IMR-90 (cell line): ENCODE measurements around the gene PDLIM5. TPM values are rescaled to one million over a fixed set of nuclear protein-coding genes. Genes with fewer than 3 reads are reported as not detected.

Experiments used
- ATAC-seq: fragments of 200-7000 bp; cut with Tn5 transposase; 2 replicates; pipeline ENCODE4 v1.9.1; 2020; ENCODE audit warnings: low read depth, mild to moderate bottlenecking, moderate library complexity
- BruUV-seq: library from RNA; stranded (reverse); fragments of 400-500 nt; replicated peaks from 2 replicates; lab custom pipeline; 2021; lab: Mats Ljungman, UMichigan
- CTCF ChIA-PET: fragments of 300-600 bp; formaldehyde crosslinking; extraction: SDS; loops from one replicate; lab custom pipeline; 2021; ENCODE audit warnings: antibody characterized with exemption; lab: Yijun Ruan, JAX
- POLR2A ChIA-PET: fragments of 300-600 bp; sonication (Branson Sonifier 250); formaldehyde crosslinking; loops from one replicate; lab custom pipeline; 2022; ENCODE audit warnings: antibody characterized with exemption; ENCODE audit not compliant: unreplicated experiment; lab: Charles Lee
- DNase-seq: peaks from one replicate; pipeline ENCODE4 v3.0.0; 2013
- H2AFZ ChIP-seq: replicated peaks from 2 replicates; pipeline ENCODE3; 2013; ENCODE audit warnings: low read length, mild to moderate bottlenecking; ENCODE audit not compliant: poor library complexity
- H2AK5ac ChIP-seq: 2 replicates; pipeline ENCODE4 v1.6.1; 2013; ENCODE audit warnings: low read depth, low read length, inconsistent platforms
- H2AK9ac ChIP-seq: replicated peaks from 2 replicates; pipeline ENCODE3; 2013; ENCODE audit warnings: mild to moderate bottlenecking, low read depth, low read length, moderate library complexity; ENCODE audit not compliant: poor library complexity
- H2BK120ac ChIP-seq: 2 replicates; pipeline ENCODE4 v1.6.1; 2013; ENCODE audit warnings: low read depth, low read length, inconsistent platforms
- H2BK15ac ChIP-seq: 3 replicates; pipeline ENCODE4 v1.6.1; 2013; ENCODE audit warnings: low read depth, low read length, inconsistent platforms
- H2BK20ac ChIP-seq: 2 replicates; pipeline ENCODE4 v1.6.1; 2013; ENCODE audit warnings: low read depth, mild to moderate bottlenecking, inconsistent platforms, low read length, moderate library complexity
- H2BK5ac ChIP-seq: 2 replicates; pipeline ENCODE4 v1.6.1; 2013; ENCODE audit warnings: mild to moderate bottlenecking, low read depth, low read length, inconsistent platforms; ENCODE audit not compliant: poor library complexity, severe bottlenecking
- H3K14ac ChIP-seq: replicated peaks from 2 replicates; pipeline ENCODE4 v1.6.1; 2013; ENCODE audit warnings: low read depth, low read length, inconsistent platforms
- H3K18ac ChIP-seq: 2 replicates; pipeline ENCODE4 v1.6.1; 2013; ENCODE audit warnings: low read depth, low read length, control low read depth
- H3K23ac ChIP-seq: 2 replicates; pipeline ENCODE4 v1.6.1; 2013; ENCODE audit warnings: low read depth, low read length, inconsistent platforms
- H3K27ac ChIP-seq: 2 replicates; pipeline ENCODE4 v1.5.1; 2013; ENCODE audit warnings: mild to moderate bottlenecking, control low read depth, low read length; ENCODE audit not compliant: insufficient read depth
- H3K27me3 ChIP-seq: 2 replicates; pipeline ENCODE4 v1.6.1; 2013; ENCODE audit warnings: low read length; ENCODE audit not compliant: control insufficient read depth, insufficient read depth
- H3K36me3 ChIP-seq: 2 replicates; pipeline ENCODE4 v1.6.1; 2013; ENCODE audit warnings: low read length, mixed read lengths; ENCODE audit not compliant: control insufficient read depth, insufficient read depth
- H3K4ac ChIP-seq: 2 replicates; pipeline ENCODE4 v1.6.1; 2013; ENCODE audit warnings: low read depth, low read length, inconsistent platforms
- H3K4me1 ChIP-seq: 2 replicates; pipeline ENCODE4 v1.6.1; 2013; ENCODE audit warnings: low read length, mixed read lengths; ENCODE audit not compliant: control insufficient read depth, insufficient read depth
- H3K4me2 ChIP-seq: 2 replicates; pipeline ENCODE4 v1.6.1; 2013; ENCODE audit warnings: low read depth, mild to moderate bottlenecking, control low read depth, low read length, moderate library complexity
- H3K4me3 ChIP-seq: 2 replicates; pipeline ENCODE4 v1.5.1; 2013; ENCODE audit warnings: low read depth, mild to moderate bottlenecking, control low read depth, low read length, moderate library complexity; ENCODE audit not compliant: insufficient read depth
- H3K56ac ChIP-seq: 2 replicates; pipeline ENCODE4 v1.6.1; 2013; ENCODE audit warnings: low read length, inconsistent platforms; ENCODE audit not compliant: insufficient read depth; ENCODE audit errors: extremely low read depth
- H3K79me1 ChIP-seq, 2 experiments: 2 replicates each; pipeline ENCODE4 v1.6.1; 2013; ENCODE audit warnings: low read length in 2 of 2, inconsistent platforms in 1 of 2, low read depth in 1 of 2
- H3K9ac ChIP-seq: 2 replicates; pipeline ENCODE4 v1.6.1; 2013; ENCODE audit warnings: low read depth, low read length, control low read depth
- H3K9me1 ChIP-seq: 2 replicates; pipeline ENCODE4 v1.6.1; 2013; ENCODE audit warnings: low read length, inconsistent platforms; ENCODE audit not compliant: insufficient read depth
- H3K9me3 ChIP-seq: 2 replicates; pipeline ENCODE4 v1.6.1; 2013; ENCODE audit warnings: low read length; ENCODE audit not compliant: control insufficient read depth, insufficient read depth
- H4K20me1 ChIP-seq: 2 replicates; pipeline ENCODE4 v1.6.1; 2013; ENCODE audit warnings: low read length, inconsistent platforms; ENCODE audit not compliant: insufficient read depth
- H4K5ac ChIP-seq: 2 replicates; pipeline ENCODE4 v1.6.1; 2013; ENCODE audit warnings: mild to moderate bottlenecking, low read depth, low read length, control low read depth
- H4K8ac ChIP-seq, 2 experiments: 2 replicates each; pipeline ENCODE4 v1.6.1; 2013; ENCODE audit warnings: low read depth in 2 of 2, low read length in 2 of 2, control low read depth in 1 of 2, inconsistent platforms in 1 of 2
- H4K91ac ChIP-seq: 2 replicates; pipeline ENCODE4 v1.6.1; 2013; ENCODE audit warnings: low read depth, low read length, inconsistent platforms; ENCODE audit not compliant: insufficient read depth
- CHD1 ChIP-seq: IDR thresholded peaks from 2 replicates; pipeline ENCODE4 v1.6.1; 2012; ENCODE audit warnings: low read depth, low read length, improper control_type of control experiment
- MXI1 ChIP-seq: IDR thresholded peaks from 2 replicates; pipeline ENCODE4 v1.6.1; 2012; ENCODE audit warnings: low read depth, mild to moderate bottlenecking, low read length, moderate library complexity, borderline replicate concordance
- RAD21 ChIP-seq: IDR thresholded peaks from 2 replicates; pipeline ENCODE4 v1.6.1; 2012; ENCODE audit warnings: low read length, improper control_type of control experiment
- USF2 ChIP-seq: fragments of 150-350 bp; IDR thresholded peaks from 2 replicates; pipeline ENCODE4 v1.6.1; 2017; ENCODE audit warnings: mild to moderate bottlenecking, antibody characterized with exemption, low read length, low read depth
- WGBS, 2 experiments: methylation state at CpG; one replicate each; pipeline versions ENCODE4 v1.1.5 to v1.1.7; 2013; ENCODE audit warnings: missing lambda C conversion rate in 2 of 2; ENCODE audit not compliant: insufficient read length in 1 of 2; ENCODE audit errors: extremely low coverage in 2 of 2; 5-methylcytosine and 5-hydroxymethylcytosine counted together
- dilution Hi-C: fragments of 300-500 bp; cut with HindIII; formaldehyde crosslinking; loops from one replicate; pipeline ENCODE4 v1.14.3; 2018; ENCODE audit warnings: low sequenced_read_pairs; ENCODE audit not compliant: unreplicated experiment
- in situ Hi-C: fragments of 300-500 bp; cut with MboI; formaldehyde crosslinking; loops from 3 replicates; pipeline ENCODE4 v1.14.3; 2019; ENCODE audit warnings: low sequenced_read_pairs, inconsistent platforms, mixed read lengths
- intact Hi-C: fragments of 100-400 bp; cut with micrococcal nuclease; formaldehyde crosslinking; loops from 2 replicates; pipeline ENCODE4 v1.10.0; 2022
- polyA plus RNA-seq, 3 experiments: library from polyadenylated mRNA; depleted of rRNA; stranded (reverse); fragments of >200 nt; gene quantifications; 2 replicates each; pipeline ENCODE4 v1.2.3, GENCODE V29; 2012; ENCODE audit warnings: low replicate concordance in 1 of 3
- total RNA-seq: library from RNA; depleted of rRNA; stranded (reverse); fragments of >200 nt; gene quantifications from 2 replicates; pipeline ENCODE4 v1.2.3, GENCODE V29; 2012

Gene PDLIM5
- total and polyA plus RNA-seq, 2 of the 4 experiments (the other 2 are of a cell fraction) = 96.5 to 188 TPM

- Histone ChIP-seq H3K79me1 (no peaks in the 10 kb centered on the region), H2BK5ac (no peak overlapping the region), H3K36me3 (no peaks in the 10 kb centered on the region), H4K20me1 (no peaks in the 10 kb centered on the region), H4K5ac (no peak overlapping the region), H3K4me3 (no peak overlapping the region), H3K9me1 (no peaks in the 10 kb centered on the region), H2AK9ac (no peak overlapping the region), H3K27me3 (no peaks in the 10 kb centered on the region), H2BK120ac (no peak overlapping the region), H3K4me2 (no peak overlapping the region), H2AK5ac (no peak overlapping the region), H3K9me3 (peaks cover 7% of the 10 kb centered on the region), H3K56ac (no peak overlapping the region), H2BK15ac (no peak overlapping the region), H3K9ac (no peak overlapping the region), H3K4me1 (no peaks in the 10 kb centered on the region), H3K27ac (no peak overlapping the region), H3K23ac (no peak overlapping the region), H2AFZ (no peak overlapping the region), H2BK20ac (no peak overlapping the region), H4K8ac (no peak overlapping the region), H3K4ac (no peak overlapping the region), H3K14ac (no peak overlapping the region), H4K91ac (no peak overlapping the region), H3K18ac (no peak overlapping the region)
- ChIA-PET CTCF (interaction anchor here (1.3 kb wide), 1 partner anchor 8 kb away, joined by 4 read pairs; no protein-coding TSS in a partner anchor), POLR2A (no interaction called here)
- no peak for ATAC-seq
- no peak for DNase-seq
- TF ChIP-seq CHD1 (no peak), MXI1 (no peak), USF2 (no peak), RAD21 (no peak)
- intact Hi-C loops (no loop called here), dilution Hi-C loops (no loop called here), in situ Hi-C loops (no loop called here)
- WGBS, 2 experiments = no CpG with 5 or more reads among the region's 3 CpGs
- no TSS peak for BruUV-seq
These were observed 20.4 kb upstream of the PDLIM5 start for GRCh38 chr4:94431388-94431787.
